Testis (tissue), 2 donors: ENCODE data around the gene CT47C1.

Experiments used
- POLR2A ChIP-seq: fragments of 450-650 bp; IDR thresholded peaks from one replicate; pipeline ENCODE4 v1.6.1; 2017; ENCODE audit warnings: antibody characterized with exemption, mild to moderate bottlenecking, moderate library complexity
- TF ChIP-seq, protein P1 (sequence below), 3 experiments: fragments of 450-650 bp in 2 of 3; fragments of 200-600 bp in 1 of 3; sonication (generic) in 1 of 3; IDR thresholded peaks; one replicate each; pipeline ENCODE4 v1.5.1; 2016 to 2019; ENCODE audit warnings: antibody characterized with exemption in 3 of 3, mild to moderate bottlenecking in 2 of 3, moderate library complexity in 1 of 3

DNA sequence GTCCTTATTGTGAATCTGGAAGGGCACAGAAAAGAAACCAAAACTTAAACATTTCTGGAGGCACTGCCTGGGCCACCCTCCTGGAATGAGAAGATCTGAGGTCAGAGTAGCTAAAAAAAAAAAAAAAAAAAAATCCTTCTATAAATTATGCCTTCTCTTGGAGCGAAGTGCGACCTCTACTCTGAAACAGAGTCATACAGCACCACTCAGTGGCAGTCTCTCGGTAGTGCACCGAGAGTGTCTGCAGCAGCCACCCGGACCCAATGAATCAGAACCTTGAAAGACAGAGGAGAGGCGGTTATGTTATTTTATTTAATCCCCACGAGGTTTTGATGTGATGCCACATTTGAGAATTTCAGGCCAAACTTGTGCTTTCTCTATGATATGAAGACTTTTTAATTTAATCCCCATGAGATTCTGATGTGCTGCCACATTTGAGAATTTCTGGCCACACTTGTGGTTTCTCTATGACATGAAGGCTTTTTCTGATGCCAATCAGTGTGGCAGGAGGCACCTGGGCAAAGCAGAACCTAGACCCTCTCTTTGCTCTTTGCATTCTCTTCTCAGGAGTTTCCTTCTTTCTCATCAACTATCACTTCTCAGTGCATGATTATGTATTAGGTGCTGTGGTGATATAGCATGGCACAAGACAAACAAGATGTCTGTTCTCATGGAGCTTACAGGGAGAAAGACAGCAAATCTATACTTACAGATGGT lies 5.6 kb upstream of the CT47C1 start:
- TF ChIP-seq, protein P1, sequence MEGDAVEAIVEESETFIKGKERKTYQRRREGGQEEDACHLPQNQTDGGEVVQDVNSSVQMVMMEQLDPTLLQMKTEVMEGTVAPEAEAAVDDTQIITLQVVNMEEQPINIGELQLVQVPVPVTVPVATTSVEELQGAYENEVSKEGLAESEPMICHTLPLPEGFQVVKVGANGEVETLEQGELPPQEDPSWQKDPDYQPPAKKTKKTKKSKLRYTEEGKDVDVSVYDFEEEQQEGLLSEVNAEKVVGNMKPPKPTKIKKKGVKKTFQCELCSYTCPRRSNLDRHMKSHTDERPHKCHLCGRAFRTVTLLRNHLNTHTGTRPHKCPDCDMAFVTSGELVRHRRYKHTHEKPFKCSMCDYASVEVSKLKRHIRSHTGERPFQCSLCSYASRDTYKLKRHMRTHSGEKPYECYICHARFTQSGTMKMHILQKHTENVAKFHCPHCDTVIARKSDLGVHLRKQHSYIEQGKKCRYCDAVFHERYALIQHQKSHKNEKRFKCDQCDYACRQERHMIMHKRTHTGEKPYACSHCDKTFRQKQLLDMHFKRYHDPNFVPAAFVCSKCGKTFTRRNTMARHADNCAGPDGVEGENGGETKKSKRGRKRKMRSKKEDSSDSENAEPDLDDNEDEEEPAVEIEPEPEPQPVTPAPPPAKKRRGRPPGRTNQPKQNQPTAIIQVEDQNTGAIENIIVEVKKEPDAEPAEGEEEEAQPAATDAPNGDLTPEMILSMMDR (IDR thresholded peaks at IDR 0.05) = peak; percentile 29 to 59 (median 57)
- TF ChIP-seq POLR2A = no peak
